Mammary epithelial cell (primary cell): ENCODE measurements around the gene C10orf95.
"Not testable (repeated sequence)": the region's sequence is repeated elsewhere in the genome, so short reads cannot be mapped to it uniquely, and the experiment has no call there.

Experiments used
- EZH2 ChIP-seq: IDR thresholded peaks from 2 replicates; pipeline ENCODE4 v1.6.1; 2012; ENCODE audit warnings: low read length, inconsistent platforms, borderline replicate concordance
- TF ChIP-seq, protein P1 (sequence below), 2 donors: IDR thresholded peaks in 1 of 2; conservative IDR thresholded peaks in 1 of 2; 2 replicates each; pipeline ENCODE4 v1.5.1; 2011 to 2012; ENCODE audit warnings: inconsistent platforms in 2 of 2, low read length in 2 of 2, mild to moderate bottlenecking in 2 of 2, control low read depth in 1 of 2, low read depth in 1 of 2; ENCODE audit not compliant: insufficient read depth in 1 of 2; ENCODE audit errors: extremely low read depth in 1 of 2

- TF ChIP-seq, protein P1, sequence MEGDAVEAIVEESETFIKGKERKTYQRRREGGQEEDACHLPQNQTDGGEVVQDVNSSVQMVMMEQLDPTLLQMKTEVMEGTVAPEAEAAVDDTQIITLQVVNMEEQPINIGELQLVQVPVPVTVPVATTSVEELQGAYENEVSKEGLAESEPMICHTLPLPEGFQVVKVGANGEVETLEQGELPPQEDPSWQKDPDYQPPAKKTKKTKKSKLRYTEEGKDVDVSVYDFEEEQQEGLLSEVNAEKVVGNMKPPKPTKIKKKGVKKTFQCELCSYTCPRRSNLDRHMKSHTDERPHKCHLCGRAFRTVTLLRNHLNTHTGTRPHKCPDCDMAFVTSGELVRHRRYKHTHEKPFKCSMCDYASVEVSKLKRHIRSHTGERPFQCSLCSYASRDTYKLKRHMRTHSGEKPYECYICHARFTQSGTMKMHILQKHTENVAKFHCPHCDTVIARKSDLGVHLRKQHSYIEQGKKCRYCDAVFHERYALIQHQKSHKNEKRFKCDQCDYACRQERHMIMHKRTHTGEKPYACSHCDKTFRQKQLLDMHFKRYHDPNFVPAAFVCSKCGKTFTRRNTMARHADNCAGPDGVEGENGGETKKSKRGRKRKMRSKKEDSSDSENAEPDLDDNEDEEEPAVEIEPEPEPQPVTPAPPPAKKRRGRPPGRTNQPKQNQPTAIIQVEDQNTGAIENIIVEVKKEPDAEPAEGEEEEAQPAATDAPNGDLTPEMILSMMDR (conservative IDR thresholded peaks at IDR 0.05 in 1 of 2, IDR thresholded peaks at IDR 0.05 in 1 of 2; ENCODE audit: extremely low read depth in 1 of 2, insufficient read depth in 1 of 2, low read depth in 1 of 2, low read length in 2 of 2) = not testable (repeated sequence)
- TF ChIP-seq EZH2 = not testable (repeated sequence)
These were observed 49.3 kb upstream of the C10orf95 start for GRCh38 chr10:102500686-102501085.
